HepG2 (cell line): ENCODE measurements around the gene TBC1D25. TPM values are rescaled to one million over a fixed set of nuclear protein-coding genes. Genes with fewer than 3 reads are reported as not detected.

Source experiments
- CAMTA2 ChIP-seq: sonication (generic); formaldehyde crosslinking; IDR thresholded peaks from 2 replicates; pipeline ENCODE4 v1.4.0; 2020; ENCODE audit warnings: mild to moderate bottlenecking, missing genetic modification reagents, borderline replicate concordance
- CHD2 ChIP-seq: IDR thresholded peaks from 2 replicates; pipeline ENCODE4 v1.6.1; 2011; ENCODE audit warnings: low read depth, low read length, improper control_type of control experiment
- DDIT3 ChIP-seq: sonication (generic); formaldehyde crosslinking; IDR thresholded peaks from 2 replicates; pipeline ENCODE4 v1.4.0; 2020; ENCODE audit warnings: mild to moderate bottlenecking, missing genetic modification reagents
- HBP1 ChIP-seq: IDR thresholded peaks from 2 replicates; pipeline ENCODE4 v1.6.1; 2016; ENCODE audit warnings: low read depth, control low read depth
- HNF4A ChIP-seq: sonication (generic); formaldehyde crosslinking; IDR thresholded peaks from 2 replicates; pipeline ENCODE4 v1.4.0; 2020; ENCODE audit warnings: missing genetic modification reagents
- HNF4G ChIP-seq, 2 experiments: sonication (generic) in 1 of 2; formaldehyde crosslinking in 1 of 2; IDR thresholded peaks; 2 replicates each; pipeline versions ENCODE4 v1.4.0 to v1.6.1; 2011 to 2020; ENCODE audit warnings: borderline replicate concordance in 2 of 2, low read depth in 2 of 2, mild to moderate bottlenecking in 2 of 2, low read length in 1 of 2, missing genetic modification reagents in 1 of 2, moderate library complexity in 1 of 2
- MAFF ChIP-seq: IDR thresholded peaks from 2 replicates; pipeline ENCODE4 v1.6.1; 2011; ENCODE audit warnings: low read depth, low read length, improper control_type of control experiment
- NAIF1 ChIP-seq: sonication (generic); formaldehyde crosslinking; IDR thresholded peaks from 2 replicates; pipeline ENCODE4 v1.5.0; 2020; ENCODE audit warnings: mild to moderate bottlenecking, missing genetic modification reagents, borderline replicate concordance
- PAX8 ChIP-seq: sonication (generic); formaldehyde crosslinking; IDR thresholded peaks from 2 replicates; pipeline ENCODE4 v1.8.0; 2022; ENCODE audit warnings: mild to moderate bottlenecking, missing genetic modification reagents, borderline replicate concordance
- PHF8 ChIP-seq: sonication (generic); formaldehyde crosslinking; IDR thresholded peaks from 2 replicates; pipeline ENCODE4 v1.5.0; 2020; ENCODE audit warnings: missing genetic modification reagents
- POLR2A ChIP-seq, 2 experiments: IDR thresholded peaks; 2 replicates each; pipeline ENCODE4 v1.6.1; 2011; ENCODE audit warnings: low read depth in 2 of 2, low read length in 2 of 2, mild to moderate bottlenecking in 1 of 2, moderate library complexity in 1 of 2; ENCODE audit not compliant: insufficient read depth in 1 of 2
- RBM39 ChIP-seq: fragments of 200-400 bp; formaldehyde crosslinking; IDR thresholded peaks from one replicate; pipeline ENCODE4 v1.6.1; 2018; ENCODE audit warnings: antibody characterized with exemption, mild to moderate bottlenecking, low read depth, low read length; ENCODE audit not compliant: poor library complexity, severe bottlenecking
- RFXANK ChIP-seq: IDR thresholded peaks from 2 replicates; pipeline ENCODE4 v1.6.1; 2016
- SRF ChIP-seq: IDR thresholded peaks from 2 replicates; pipeline ENCODE4 v1.6.1; 2011; ENCODE audit warnings: mild to moderate bottlenecking, low read depth, low read length, moderate library complexity
- SRY ChIP-seq: sonication (generic); formaldehyde crosslinking; IDR thresholded peaks from 2 replicates; pipeline ENCODE4 v1.8.0; 2022; ENCODE audit warnings: mild to moderate bottlenecking, missing genetic modification reagents
- TFAP4 ChIP-seq: sonication (generic); IDR thresholded peaks from 2 replicates; pipeline ENCODE4 v1.6.1; 2016; ENCODE audit warnings: low read depth, borderline replicate concordance
- ZC3H13 ChIP-seq: sonication (generic); formaldehyde crosslinking; IDR thresholded peaks from 2 replicates; pipeline ENCODE4 v1.8.1; 2023; ENCODE audit warnings: mild to moderate bottlenecking, missing genetic modification reagents, moderate library complexity
- ZFP91 ChIP-seq: sonication (generic); formaldehyde crosslinking; IDR thresholded peaks from 2 replicates; pipeline ENCODE4 v1.9.0; 2022; ENCODE audit warnings: missing genetic modification reagents, mild to moderate bottlenecking, borderline replicate concordance
- ZNF24 ChIP-seq: fragments of 450-650 bp; IDR thresholded peaks from 2 replicates; pipeline ENCODE4 v1.6.1; 2017; ENCODE audit warnings: antibody characterized with exemption, mild to moderate bottlenecking
- ZNF350 ChIP-seq: sonication (generic); formaldehyde crosslinking; IDR thresholded peaks from 2 replicates; pipeline ENCODE4 v1.4.0; 2020; ENCODE audit warnings: mild to moderate bottlenecking, low read depth, missing genetic modification reagents, borderline replicate concordance
- ZNF567 ChIP-seq: sonication (generic); formaldehyde crosslinking; IDR thresholded peaks from 2 replicates; pipeline ENCODE4 v1.8.1; 2023; ENCODE audit warnings: mild to moderate bottlenecking, missing genetic modification reagents, borderline replicate concordance
- ZNF644 ChIP-seq: IDR thresholded peaks from 2 replicates; pipeline ENCODE4 v1.6.1; 2016; ENCODE audit warnings: low read depth
- ZNF660 ChIP-seq: sonication (generic); formaldehyde crosslinking; IDR thresholded peaks from 2 replicates; pipeline ENCODE4 v1.5.1; 2020; ENCODE audit warnings: mild to moderate bottlenecking, low read depth, missing genetic modification reagents, borderline replicate concordance
- ZNF737 ChIP-seq: sonication (generic); formaldehyde crosslinking; IDR thresholded peaks from 2 replicates; pipeline ENCODE4 v1.5.0; 2020; ENCODE audit warnings: missing genetic modification reagents, mild to moderate bottlenecking, borderline replicate concordance
- polyA plus RNA-seq, 8 experiments: library from polyadenylated mRNA; depleted of rRNA in 3 of 8; stranded (reverse) in 7 of 8; unstranded in 1 of 8; fragments of >200 nt; fragmentation: Illumina TruSeq in 4 of 8; extraction: Trizol in 4 of 8; gene quantifications; 2 replicates each; pipeline versions ENCODE4 v1.2.1 to v1.2.3, GENCODE V29; 2011 to 2016; ENCODE audit warnings: low read depth in 4 of 8, missing spikeins in 1 of 8, mixed read lengths in 1 of 8; ENCODE audit not compliant: insufficient read depth in 1 of 8
- total RNA-seq, 5 experiments: library from RNA; depleted of rRNA; stranded (reverse); fragments of >200 nt; fragmentation: Illumina TruSeq; extraction: Trizol; gene quantifications; 2 replicates each; pipeline ENCODE4 v1.2.3, GENCODE V29; 2016; ENCODE audit warnings: low read depth in 1 of 5
- TF ChIP-seq, protein P1 (sequence below): sonication (generic); formaldehyde crosslinking; IDR thresholded peaks from 2 replicates; pipeline ENCODE4 v1.8.1; 2023; ENCODE audit warnings: missing genetic modification reagents, inconsistent platforms, borderline replicate concordance

TBC1D25 gene
- total and polyA plus RNA-seq, 2 of the 13 experiments (the other 11 are each of a cell fraction or from before 2014, with no cell fraction given), result 3.5 to 4.7 TPM

GRCh38 chrX:48522291-48522690 lies 17.2 kb upstream of the TBC1D25 start (continued):
- TF ChIP-seq ZFP91 (CRISPR knock-in tag), result no peak
- peak; percentile 30; the same call in 1 of the 2 replicates for TF ChIP-seq TFAP4
- no peak for TF ChIP-seq CAMTA2 (CRISPR knock-in tag)
- no peak for TF ChIP-seq RFXANK (CRISPR knock-in tag)
- TF ChIP-seq ZNF567 (CRISPR knock-in tag), result no peak
- TF ChIP-seq ZNF660 (CRISPR knock-in tag), result no peak
- TF ChIP-seq PAX8 (CRISPR knock-in tag), result no peak
- TF ChIP-seq HNF4G (IDR thresholded peaks at IDR 0.05; ENCODE audit: borderline replicate concordance, low read depth, low read length), result peak; percentile 51
- no peak for TF ChIP-seq HNF4G (CRISPR knock-in tag; IDR thresholded peaks at IDR 0.05; ENCODE audit: borderline replicate concordance, low read depth)
- peak; percentile 2; the same call in 1 of the 2 replicates for TF ChIP-seq PHF8
- TF ChIP-seq NAIF1, result no peak
- no peak for TF ChIP-seq ZNF644 (CRISPR knock-in tag)
- TF ChIP-seq ZNF737 (CRISPR knock-in tag), result no peak
- no peak for TF ChIP-seq ZC3H13
- TF ChIP-seq SRF, result no peak
- no peak for TF ChIP-seq DDIT3
- peak; percentile 65 for TF ChIP-seq HNF4A
- peak; percentile 46 to 65; a peak in 2 of 4 replicates for TF ChIP-seq POLR2A (IDR thresholded peaks at IDR 0.05; ENCODE audit: insufficient read depth in 1 of 2, low read depth in 2 of 2, low read length in 2 of 2)
- TF ChIP-seq ZNF350, result no peak; the same call in 1 of the 2 replicates
- no peak for TF ChIP-seq HBP1 (CRISPR knock-in tag)
- no peak for TF ChIP-seq SRY (CRISPR knock-in tag)
- no peak for TF ChIP-seq CHD2
- no peak for TF ChIP-seq MAFF
- TF ChIP-seq RBM39, result no peak
- TF ChIP-seq, protein P1, sequence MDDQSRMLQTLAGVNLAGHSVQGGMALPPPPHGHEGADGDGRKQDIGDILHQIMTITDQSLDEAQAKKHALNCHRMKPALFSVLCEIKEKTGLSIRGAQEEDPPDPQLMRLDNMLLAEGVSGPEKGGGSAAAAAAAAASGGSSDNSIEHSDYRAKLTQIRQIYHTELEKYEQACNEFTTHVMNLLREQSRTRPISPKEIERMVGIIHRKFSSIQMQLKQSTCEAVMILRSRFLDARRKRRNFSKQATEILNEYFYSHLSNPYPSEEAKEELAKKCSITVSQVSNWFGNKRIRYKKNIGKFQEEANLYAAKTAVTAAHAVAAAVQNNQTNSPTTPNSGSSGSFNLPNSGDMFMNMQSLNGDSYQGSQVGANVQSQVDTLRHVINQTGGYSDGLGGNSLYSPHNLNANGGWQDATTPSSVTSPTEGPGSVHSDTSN (CRISPR knock-in tag), result no peak
- no peak for TF ChIP-seq ZNF24
